Prostate gland (tissue), 2 donors: Measurements from ENCODE around the gene ATAD1.

Experiments
- CTCF ChIP-seq, 4 experiments: fragments of 200-600 bp in 2 of 4; fragments of 450-650 bp in 2 of 4; sonication (generic) in 2 of 4; IDR thresholded peaks; 1 replicate in 3 of 4; 2 replicates in 1 of 4; pipeline ENCODE4 v1.5.1; 2016 to 2019; ENCODE audit warnings: antibody characterized with exemption in 4 of 4, mild to moderate bottlenecking in 2 of 4, moderate library complexity in 2 of 4
- POLR2A ChIP-seq: fragments of 450-650 bp; IDR thresholded peaks from one replicate; pipeline ENCODE4 v1.6.1; 2016; ENCODE audit warnings: antibody characterized with exemption, mild to moderate bottlenecking
- POLR2AphosphoS5 ChIP-seq: sonication (generic); formaldehyde crosslinking; IDR thresholded peaks from one replicate; pipeline ENCODE4 v1.6.1; 2017; ENCODE audit warnings: antibody characterized with exemption

- no peak for TF ChIP-seq CTCF (IDR thresholded peaks at IDR 0.05)
- TF ChIP-seq POLR2A, result no peak
- TF ChIP-seq POLR2AphosphoS5, result no peak
Measured at GRCh38 chr10:87852089-87852488, 34.1 kb upstream of the ATAD1 start.
